Measurements from ENCODE around the gene SIMC1. TPM values are rescaled to one million over a fixed set of nuclear protein-coding genes. Genes with fewer than 3 reads are reported as not detected.
A peak's percentile ranks its signal among the peaks of the same experiment; 100 is the strongest.

Gene SIMC1
- total RNA-seq, 1 experiment from 2014 or later: 7.5 TPM

GRCh38 chr5:176355400-176356178 is 117.4 kb downstream of the SIMC1 start:
- Histone ChIP-seq H3K9me3 (ENCODE audit: low read length) (no peaks in the 10 kb centered on the region), H3F3A (ENCODE audit: low read length, unreplicated experiment) (no peaks in the 10 kb centered on the region), H3K4me2 (ENCODE audit: low read length) (no peak overlapping the region), H3K36me3 (ENCODE audit: low read depth, low read length) (peaks cover 42% of the 10 kb centered on the region), H3K9me2 (replicated peaks; ENCODE audit: low read length) (no peaks in the 10 kb centered on the region), H3K4me1 (ENCODE audit: insufficient read depth, low read length) (0 out of 2 replicates have a peak, but pooled peaks cover 5% of the 10 kb centered on the region), H3K27me3 (ENCODE audit: low read length) (no peaks in the 10 kb centered on the region), H3K4me3 (ENCODE audit: low read length) (no peak overlapping the region), H2AFZ (ENCODE audit: low read length) (no peak overlapping the region), H3K27ac (ENCODE audit: low read length) (no peak overlapping the region), H3K9ac (ENCODE audit: low read length) (no peak overlapping the region), H4K20me1 (ENCODE audit: low read length) (0 out of 2 replicates have a peak, but pooled peaks cover 4% of the 10 kb centered on the region), H3K79me2 (ENCODE audit: low read length) (peaks cover 66% of the 10 kb centered on the region)
- intact Hi-C loops (cut with micrococcal nuclease): no loop called here
- DNase-seq: no peak
- POLR2A ChIA-PET (ENCODE audit: unreplicated experiment): no interaction called here
- CTCF ChIA-PET: no interaction called here
- ATAC-seq: no peak
- TF ChIP-seq EZH2 (IDR thresholded peaks at IDR 0.05; ENCODE audit: low read length, unreplicated experiment) (no peak), CTCF (conservative IDR thresholded peaks at IDR 0.05; ENCODE audit: low read depth, low read length) (no peak), EZH2phosphoT487 (IDR thresholded peaks at IDR 0.05; ENCODE audit: borderline replicate concordance, low read length) (no peak)
- no TSS peak for BruUV-seq (replicated peaks)

GRCh38 chr5:176356179-176356566 is 117.9 kb downstream of the SIMC1 start:
- no peak overlapping the region for H3K4me2 ChIP-seq (ENCODE audit: low read length)
- H2AFZ ChIP-seq (ENCODE audit: low read length): no peak overlapping the region
- no TSS peak for BruUV-seq (replicated peaks)
- DNase-seq: no peak
- H3K36me3 ChIP-seq (ENCODE audit: low read depth, low read length): peaks cover 39% of the 10 kb centered on the region
- 0 out of 2 replicates have a peak, but pooled peaks cover 4% of the 10 kb centered on the region for H4K20me1 ChIP-seq (ENCODE audit: low read length)
- H3K27ac ChIP-seq (ENCODE audit: low read length): no peak overlapping the region
- H3K4me1 ChIP-seq (ENCODE audit: insufficient read depth, low read length): 0 out of 2 replicates have a peak, but pooled peaks cover 5% of the 10 kb centered on the region
- TF ChIP-seq EZH2phosphoT487 (IDR thresholded peaks at IDR 0.05; ENCODE audit: borderline replicate concordance, low read length) (no peak), EZH2 (IDR thresholded peaks at IDR 0.05; ENCODE audit: low read length, unreplicated experiment) (no peak), CTCF (conservative IDR thresholded peaks at IDR 0.05; ENCODE audit: low read depth, low read length) (no peak)
- H3K9me3 ChIP-seq (ENCODE audit: low read length): no peaks in the 10 kb centered on the region
- H3K27me3 ChIP-seq (ENCODE audit: low read length): no peaks in the 10 kb centered on the region
- H3K4me3 ChIP-seq (ENCODE audit: low read length): no peak overlapping the region
- no peaks in the 10 kb centered on the region for H3K9me2 ChIP-seq (replicated peaks; ENCODE audit: low read length)
- ATAC-seq: no peak
- ChIA-PET POLR2A (ENCODE audit: unreplicated experiment) (interaction anchor here (0.7 kb wide), 1 partner anchor 176 kb away, joined by 3 read pairs; no protein-coding TSS in a partner anchor), CTCF (no interaction called here)
- H3F3A ChIP-seq (ENCODE audit: low read length, unreplicated experiment): no peaks in the 10 kb centered on the region
- intact Hi-C loops (cut with micrococcal nuclease): no loop called here
- H3K79me2 ChIP-seq (ENCODE audit: low read length): peaks cover 72% of the 10 kb centered on the region
- no peak overlapping the region for H3K9ac ChIP-seq (ENCODE audit: low read length)

- H3K79me2 ChIP-seq (ENCODE audit: low read length): peaks cover 60% of the 10 kb centered on the region
- ChIA-PET CTCF (no interaction called here), POLR2A (ENCODE audit: unreplicated experiment) (no interaction called here)
- DNase-seq (peak; percentile 15), ATAC-seq (no peak)
- H3K36me3 ChIP-seq (ENCODE audit: low read depth, low read length): peaks cover 11% of the 10 kb centered on the region
- intact Hi-C loops (cut with micrococcal nuclease): loop anchor here (2.0 kb wide), 1 partner anchor 55 kb away; no protein-coding TSS in a partner anchor
- H3F3A ChIP-seq (ENCODE audit: low read length, unreplicated experiment): no peaks in the 10 kb centered on the region
- peak overlapping the region; percentile 95; the same call in 1 of the 2 replicates for H3K4me3 ChIP-seq (ENCODE audit: low read length)
- no peaks in the 10 kb centered on the region for H3K9me2 ChIP-seq (replicated peaks; ENCODE audit: low read length)
- TF ChIP-seq CTCF (conservative IDR thresholded peaks at IDR 0.05; ENCODE audit: low read depth, low read length) (no peak), EZH2phosphoT487 (IDR thresholded peaks at IDR 0.05; ENCODE audit: borderline replicate concordance, low read length) (no peak), EZH2 (IDR thresholded peaks at IDR 0.05; ENCODE audit: low read length, unreplicated experiment) (no peak)
- H3K27me3 ChIP-seq (ENCODE audit: low read length): no peaks in the 10 kb centered on the region
- 0 out of 2 replicates have a peak, but pooled peaks cover 4% of the 10 kb centered on the region for H4K20me1 ChIP-seq (ENCODE audit: low read length)
- no peaks in the 10 kb centered on the region for H3K9me3 ChIP-seq (ENCODE audit: low read length)
- H3K4me2 ChIP-seq (ENCODE audit: low read length): peak overlapping the region; percentile 85
- no peak overlapping the region for H3K27ac ChIP-seq (ENCODE audit: low read length)
- no peak overlapping the region for H2AFZ ChIP-seq (ENCODE audit: low read length)
- H3K9ac ChIP-seq (ENCODE audit: low read length): no peak overlapping the region
- H3K4me1 ChIP-seq (ENCODE audit: insufficient read depth, low read length): peaks cover 11% of the 10 kb centered on the region; the same call in 1 of the 2 replicates
- BruUV-seq (replicated peaks): TSS peak; percentile 13
These were observed 121.4 kb downstream of the SIMC1 start for GRCh38 chr5:176359658-176360057.

Data from PC-3 (cell line).